Cardiac fibroblast (primary cell): Measurements from ENCODE around the gene ARID1B.
A peak's percentile ranks its signal among the peaks of the same experiment; 100 is the strongest.

ENCODE experiments used
- DNase-seq, 2 donors: peaks; one replicate each; pipeline versions ENCODE4 v3.0.0 to v3.0.0-alpha.2; 2010; ENCODE audit warnings: low read depth in 2 of 2
- H3K4me3 ChIP-seq, 2 donors: replicated peaks in 1 of 2; 1 replicate in 1 of 2; 2 replicates in 1 of 2; pipeline ENCODE4 v1.5.1; 2011; ENCODE audit warnings: low read depth in 2 of 2, low read length in 2 of 2, mild to moderate bottlenecking in 2 of 2, moderate library complexity in 1 of 2
- TF ChIP-seq, protein P1 (sequence below): IDR thresholded peaks from one replicate; pipeline ENCODE4 v1.5.1; 2011; ENCODE audit warnings: low read depth, mild to moderate bottlenecking, low read length, inconsistent platforms

Gene ARID1B

DNA sequence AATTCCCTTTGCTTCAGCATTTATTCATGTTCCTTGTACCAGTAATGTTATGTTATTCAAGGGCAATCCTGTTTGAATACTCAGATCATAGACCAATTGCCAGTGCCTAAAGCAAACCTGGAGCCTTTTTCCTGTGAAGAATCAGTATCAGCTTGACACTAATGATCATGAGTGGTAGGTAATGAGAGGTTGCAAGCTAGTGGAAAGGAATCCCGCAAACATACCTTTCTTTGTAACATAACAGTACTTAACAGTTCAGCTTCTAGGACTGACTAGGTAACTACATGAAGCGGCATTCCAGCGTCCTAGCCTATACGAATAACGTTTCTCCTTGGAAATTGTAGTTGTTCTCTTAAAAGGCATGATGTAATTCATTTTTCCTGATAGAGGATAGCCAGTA lies 292.4 kb downstream of the ARID1B start:
- H3K4me3 ChIP-seq: no peak overlapping the region
- TF ChIP-seq, protein P1, sequence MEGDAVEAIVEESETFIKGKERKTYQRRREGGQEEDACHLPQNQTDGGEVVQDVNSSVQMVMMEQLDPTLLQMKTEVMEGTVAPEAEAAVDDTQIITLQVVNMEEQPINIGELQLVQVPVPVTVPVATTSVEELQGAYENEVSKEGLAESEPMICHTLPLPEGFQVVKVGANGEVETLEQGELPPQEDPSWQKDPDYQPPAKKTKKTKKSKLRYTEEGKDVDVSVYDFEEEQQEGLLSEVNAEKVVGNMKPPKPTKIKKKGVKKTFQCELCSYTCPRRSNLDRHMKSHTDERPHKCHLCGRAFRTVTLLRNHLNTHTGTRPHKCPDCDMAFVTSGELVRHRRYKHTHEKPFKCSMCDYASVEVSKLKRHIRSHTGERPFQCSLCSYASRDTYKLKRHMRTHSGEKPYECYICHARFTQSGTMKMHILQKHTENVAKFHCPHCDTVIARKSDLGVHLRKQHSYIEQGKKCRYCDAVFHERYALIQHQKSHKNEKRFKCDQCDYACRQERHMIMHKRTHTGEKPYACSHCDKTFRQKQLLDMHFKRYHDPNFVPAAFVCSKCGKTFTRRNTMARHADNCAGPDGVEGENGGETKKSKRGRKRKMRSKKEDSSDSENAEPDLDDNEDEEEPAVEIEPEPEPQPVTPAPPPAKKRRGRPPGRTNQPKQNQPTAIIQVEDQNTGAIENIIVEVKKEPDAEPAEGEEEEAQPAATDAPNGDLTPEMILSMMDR: no peak
- no peak for DNase-seq

DNA sequence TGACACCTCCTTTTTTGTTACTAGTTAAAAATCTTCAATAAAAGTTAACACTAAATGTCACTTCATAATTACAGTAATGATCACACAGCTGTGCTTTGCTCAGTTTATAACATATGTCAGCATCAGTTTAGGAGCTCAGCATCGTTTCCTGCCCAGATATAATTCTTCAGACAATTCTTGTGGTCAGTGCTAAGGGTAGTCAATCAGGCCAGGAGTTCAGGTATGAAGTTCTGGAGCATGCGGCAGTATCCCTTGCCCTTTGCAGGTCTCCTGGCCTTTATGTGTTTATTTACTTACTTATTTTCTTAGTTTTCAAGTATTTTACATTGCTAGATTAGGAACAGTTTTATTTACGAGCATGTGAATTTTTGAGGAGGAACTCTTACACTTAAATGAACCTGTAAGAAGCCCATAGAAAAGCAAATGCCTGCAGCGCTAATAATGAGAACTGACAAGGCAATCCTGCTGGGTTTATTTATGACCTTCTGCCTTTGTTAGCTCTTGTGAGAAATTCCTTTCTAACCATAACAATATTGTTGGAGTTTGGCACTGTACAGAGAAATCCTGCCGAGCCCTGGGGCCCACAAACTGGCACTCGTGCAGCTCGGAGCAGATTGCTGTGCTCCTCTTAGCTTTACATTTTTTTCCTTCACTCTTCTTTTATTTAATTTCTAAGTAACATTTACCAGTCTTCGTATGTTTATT lies 293.4 kb downstream of the ARID1B start:
- TF ChIP-seq, protein P1: no peak
- peak in 1 of 2 donors; percentile 48 for DNase-seq
- H3K4me3 ChIP-seq: no peak overlapping the region

DNA sequence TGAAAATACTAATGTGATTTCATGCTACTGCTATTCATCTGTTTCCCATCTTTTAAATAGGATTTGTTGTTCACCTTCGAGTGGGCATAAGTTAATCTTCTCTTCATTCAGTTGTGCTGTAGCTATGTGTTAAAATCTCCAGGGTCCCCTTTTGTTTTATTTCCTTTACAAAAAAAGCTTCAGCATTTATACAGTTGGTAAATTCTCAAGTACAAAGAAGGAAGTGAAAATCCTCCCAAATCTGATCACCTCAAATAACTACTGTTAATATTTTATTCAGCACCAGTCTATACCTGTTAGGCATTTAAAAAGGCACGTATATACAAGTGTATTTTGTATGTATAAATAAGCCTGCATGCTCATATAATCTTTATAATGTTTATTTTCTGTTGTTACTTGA lies 294.9 kb downstream of the ARID1B start:
- H3K4me3 ChIP-seq: no peak overlapping the region
- no peak for DNase-seq
- TF ChIP-seq, protein P1: no peak

DNA sequence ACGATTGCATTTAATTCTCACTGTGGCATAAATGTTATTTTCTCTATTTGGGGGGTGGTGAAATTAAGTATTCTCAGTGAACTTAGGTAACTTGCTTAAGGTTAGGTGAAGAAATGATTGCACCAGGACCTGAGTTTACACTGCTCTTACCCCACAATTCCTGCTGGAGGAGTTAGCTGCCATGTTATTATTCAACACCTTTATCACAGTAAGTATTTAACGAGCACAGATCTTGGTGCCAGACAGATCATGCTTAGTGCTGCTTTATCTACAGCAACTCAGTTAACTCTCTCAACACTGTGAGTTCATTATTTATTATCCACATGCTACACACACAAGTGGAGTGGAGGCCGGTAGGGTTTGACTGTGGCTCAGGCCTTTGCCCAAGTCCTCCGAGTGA lies 296.4 kb downstream of the ARID1B start:
- H3K4me3 ChIP-seq: no peak overlapping the region
- TF ChIP-seq, protein P1: no peak
- no peak for DNase-seq

DNA sequence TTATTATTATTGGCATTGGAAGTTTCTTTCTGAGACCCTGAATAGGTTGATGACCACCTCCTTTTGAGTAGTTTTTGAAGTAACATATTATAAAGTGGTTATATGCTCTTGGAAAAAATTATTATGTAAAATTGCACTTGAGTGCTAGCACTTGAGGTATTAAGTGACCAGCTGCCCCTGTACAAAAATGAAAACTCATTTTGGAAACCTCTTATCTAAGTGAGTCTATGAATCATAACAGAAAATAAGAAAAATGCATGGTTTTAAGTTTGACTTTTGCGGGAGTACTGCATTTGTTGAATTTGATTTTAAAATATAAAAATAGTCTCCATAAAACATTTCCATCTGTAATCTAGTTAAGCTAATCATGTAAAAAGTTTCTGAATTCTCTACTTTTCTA lies 297.8 kb downstream of the ARID1B start:
- TF ChIP-seq, protein P1: no peak
- DNase-seq: peak; percentile 14 to 41
- H3K4me3 ChIP-seq: no peak overlapping the region

DNA sequence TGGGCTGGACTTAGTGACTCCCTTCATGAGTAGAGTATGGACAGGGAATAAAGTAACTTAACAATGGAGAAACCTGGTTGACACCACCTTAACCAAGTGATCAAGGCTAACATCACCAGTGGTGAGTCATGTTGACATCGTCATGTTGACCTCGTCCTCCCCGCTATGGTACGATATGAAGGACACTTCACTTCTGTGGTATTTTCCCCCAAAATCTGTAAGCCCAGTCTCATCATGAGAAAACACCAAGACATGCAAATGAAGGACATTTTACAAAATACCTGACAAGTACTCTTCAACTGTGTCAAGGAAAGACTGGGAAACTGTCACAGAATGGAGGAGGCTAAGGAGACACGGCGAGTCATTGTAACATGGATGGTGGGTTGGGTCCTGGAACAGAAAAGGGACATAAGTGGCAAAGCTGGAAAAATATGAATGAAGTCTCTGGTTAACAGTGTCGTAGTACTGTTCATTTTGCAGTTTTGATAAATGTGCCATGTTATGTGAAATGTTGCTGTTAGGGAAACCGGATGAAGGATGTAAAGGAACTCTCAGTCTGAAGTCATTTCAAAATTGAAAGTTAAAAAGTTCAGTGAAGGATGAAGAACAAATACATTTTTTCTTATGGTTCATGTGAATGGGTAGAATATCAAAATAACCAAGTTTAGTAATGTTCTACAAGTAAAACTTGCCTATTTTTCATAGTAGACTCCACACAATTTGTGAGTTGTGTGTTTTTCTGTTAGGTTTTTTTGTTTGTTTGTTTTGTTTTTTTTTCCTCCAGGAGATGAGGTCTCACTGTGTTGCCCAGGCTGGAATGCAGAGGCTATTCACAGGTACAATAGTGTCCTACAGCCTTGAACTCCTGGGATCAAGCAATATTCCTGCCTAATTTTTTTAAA lies 298.6 kb downstream of the ARID1B start:
- TF ChIP-seq, protein P1: no peak
- DNase-seq: peak; percentile 29 to 72
- H3K4me3 ChIP-seq: no peak overlapping the region
